Epithelial cell of prostate (primary cell): ENCODE data around the gene PCDHGB7.
"Not testable (repeated sequence)": the region's sequence is repeated elsewhere in the genome, so short reads cannot be mapped to it uniquely, and the experiment has no call there.

Experiments
- DNase-seq: peaks from one replicate; pipeline ENCODE4 v3.0.0-alpha.2; 2011; ENCODE audit warnings: low read depth, low spot score
- H3K27ac ChIP-seq: fragments of 450-650 bp; 2 replicates; pipeline ENCODE4 v1.5.1; 2017; ENCODE audit warnings: mild to moderate bottlenecking

PCDHGB7 gene

GRCh38 chr5:141422742-141423291 lies 5.3 kb downstream of the PCDHGB7 start:
- no peak overlapping the region for H3K27ac ChIP-seq
- no peak for DNase-seq

- no peak for DNase-seq
- no peak overlapping the region for H3K27ac ChIP-seq
Observed at GRCh38 chr5:141427783-141428426, 10.4 kb downstream of the PCDHGB7 start.

DNA sequence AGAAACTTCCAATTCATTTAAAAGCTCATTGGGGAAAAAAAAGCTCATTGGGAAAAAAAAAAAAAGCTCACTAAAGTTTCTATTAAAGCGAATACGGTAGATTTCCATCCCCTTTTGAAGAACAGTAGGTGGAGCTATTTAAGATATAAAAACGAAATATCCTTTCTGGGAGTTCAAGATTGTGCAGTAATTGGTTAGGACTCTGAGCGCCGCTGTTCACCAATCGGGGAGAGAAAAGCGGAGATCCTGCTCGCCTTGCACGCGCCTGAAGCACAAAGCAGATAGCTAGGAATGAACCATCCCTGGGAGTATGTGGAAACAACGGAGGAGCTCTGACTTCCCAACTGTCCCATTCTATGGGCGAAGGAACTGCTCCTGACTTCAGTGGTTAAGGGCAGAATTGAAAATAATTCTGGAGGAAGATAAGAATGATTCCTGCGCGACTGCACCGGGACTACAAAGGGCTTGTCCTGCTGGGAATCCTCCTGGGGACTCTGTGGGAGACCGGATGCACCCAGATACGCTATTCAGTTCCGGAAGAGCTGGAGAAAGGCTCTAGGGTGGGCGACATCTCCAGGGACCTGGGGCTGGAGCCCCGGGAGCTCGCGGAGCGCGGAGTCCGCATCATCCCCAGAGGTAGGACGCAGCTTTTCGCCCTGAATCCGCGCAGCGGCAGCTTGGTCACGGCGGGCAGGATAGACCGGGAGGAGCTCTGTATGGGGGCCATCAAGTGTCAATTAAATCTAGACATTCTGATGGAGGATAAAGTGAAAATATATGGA lies 13.0 kb downstream of the PCDHGB7 start, which contains the start of gene PCDHGA12:
PCDHGA12 (plus strand) TSS at position 176 of the 782 bp plus-strand sequence; CDS start at position 429, 253 bp downstream.
- DNase-seq: peak; percentile 20
- no peak within 1 kb of the TSS for H3K27ac ChIP-seq

- no peak for DNase-seq
- no peak overlapping the region for H3K27ac ChIP-seq
Observed at GRCh38 chr5:141431286-141431685, 13.8 kb downstream of the PCDHGB7 start.

- H3K27ac ChIP-seq, DNase-seq: not testable (repeated sequence)
Observed at GRCh38 chr5:141432308-141432707, 14.8 kb downstream of the PCDHGB7 start.

DNA sequence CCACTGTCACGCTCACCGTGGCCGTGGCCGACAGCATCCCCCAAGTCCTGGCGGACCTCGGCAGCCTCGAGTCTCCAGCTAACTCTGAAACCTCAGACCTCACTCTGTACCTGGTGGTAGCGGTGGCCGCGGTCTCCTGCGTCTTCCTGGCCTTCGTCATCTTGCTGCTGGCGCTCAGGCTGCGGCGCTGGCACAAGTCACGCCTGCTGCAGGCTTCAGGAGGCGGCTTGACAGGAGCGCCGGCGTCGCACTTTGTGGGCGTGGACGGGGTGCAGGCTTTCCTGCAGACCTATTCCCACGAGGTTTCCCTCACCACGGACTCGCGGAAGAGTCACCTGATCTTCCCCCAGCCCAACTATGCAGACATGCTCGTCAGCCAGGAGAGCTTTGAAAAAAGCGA lies 15.2 kb downstream of the PCDHGB7 start:
- DNase-seq, H3K27ac ChIP-seq: not testable (repeated sequence)

- DNase-seq: no peak
Observed at GRCh38 chr5:141434006-141434405, 16.5 kb downstream of the PCDHGB7 start.

DNA sequence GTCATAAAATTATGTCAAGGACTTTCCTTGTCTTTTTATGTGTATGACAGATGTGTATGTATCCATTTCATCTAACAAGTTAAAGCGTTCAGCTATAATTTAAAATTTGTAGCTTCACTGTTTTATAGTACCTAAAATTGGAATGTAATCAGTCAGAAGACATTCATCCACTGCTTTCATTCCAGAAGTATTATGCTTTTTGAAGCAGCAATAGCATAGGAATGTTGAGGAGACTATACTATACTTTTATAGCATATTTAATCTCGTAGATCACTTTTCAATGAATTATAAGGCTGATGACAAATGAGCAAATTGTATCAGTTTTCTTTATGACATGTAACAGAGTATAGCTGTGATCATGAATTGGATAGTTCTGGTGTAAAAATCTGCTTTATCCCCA lies 19.7 kb downstream of the PCDHGB7 start:
- DNase-seq: no peak
- H3K27ac ChIP-seq: no peak overlapping the region

More at GRCh38 chr5:141434006-141434405, 16.5 kb downstream of the PCDHGB7 start:
- no peak overlapping the region for H3K27ac ChIP-seq

DNA sequence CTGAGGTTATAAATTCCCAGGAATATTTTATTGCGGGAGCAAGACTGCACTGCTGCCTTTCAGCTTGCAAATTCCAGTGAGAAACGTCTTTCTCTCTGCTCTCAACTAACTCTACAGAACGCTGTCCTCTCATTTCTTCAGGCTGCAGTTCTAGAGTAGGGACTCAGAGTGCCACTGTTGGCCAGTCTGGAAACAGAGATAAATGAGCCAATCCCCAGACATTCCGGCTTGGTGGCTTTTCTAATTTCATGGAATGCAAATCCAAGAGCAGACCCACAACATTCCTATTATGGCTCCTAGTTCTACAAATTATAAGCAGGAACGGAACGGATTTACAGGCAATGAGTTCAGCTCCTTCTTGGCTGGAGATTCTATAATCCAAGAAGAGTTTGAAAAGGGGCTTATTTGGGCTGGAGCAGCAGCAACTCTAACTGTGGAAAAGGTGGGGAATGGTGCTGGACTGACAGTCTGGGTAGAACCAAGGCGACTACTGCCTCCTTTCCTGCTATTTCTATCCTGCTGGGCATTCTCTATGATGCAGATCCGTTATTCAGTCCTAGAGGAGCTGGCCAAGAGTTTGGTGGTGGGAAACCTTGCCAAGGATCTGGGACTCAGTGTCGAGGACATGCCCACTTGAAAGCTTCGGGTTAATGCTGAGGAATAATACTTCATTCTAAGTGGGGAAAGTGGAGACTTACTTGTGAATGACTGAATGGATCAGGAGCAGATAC lies 22.1 kb downstream of the PCDHGB7 start:
- DNase-seq: no peak
- no peak overlapping the region for H3K27ac ChIP-seq

DNA sequence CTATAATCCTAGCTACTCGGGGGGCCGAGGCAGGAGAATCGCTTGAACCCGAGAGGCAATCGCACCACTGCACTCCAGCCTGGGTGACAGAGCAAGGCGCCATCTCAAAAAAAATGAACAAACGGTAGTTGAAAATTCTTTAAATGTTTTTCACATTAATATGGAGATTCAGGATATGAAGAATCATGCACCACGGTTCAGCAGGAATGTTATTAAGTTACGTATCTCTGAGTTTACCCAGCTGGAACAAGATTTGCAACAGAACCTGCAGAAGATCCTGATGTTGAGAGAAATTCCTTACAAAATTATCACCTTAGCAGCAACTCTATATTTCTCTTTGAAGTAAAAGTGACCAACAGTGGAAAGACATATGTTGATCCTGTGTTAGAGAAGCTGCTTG lies 22.9 kb downstream of the PCDHGB7 start:
- no peak for DNase-seq
- no peak overlapping the region for H3K27ac ChIP-seq

GRCh38 chr5:141441571-141442170 lies 24.2 kb downstream of the PCDHGB7 start:
- no peak for DNase-seq
- no peak overlapping the region for H3K27ac ChIP-seq

- no peak for DNase-seq
- H3K27ac ChIP-seq: no peak overlapping the region
Observed at GRCh38 chr5:141465351-141465750, 47.9 kb downstream of the PCDHGB7 start.
